Common myeloid progenitor, CD34-positive (primary cell): ENCODE measurements around the gene TNNC2.

Experiments used
- CTCF ChIA-PET: fragments of 350-600 bp; sonication (Branson Sonifier 250); formaldehyde crosslinking; loops from one replicate; lab custom pipeline; 2021; ENCODE audit warnings: antibody characterized with exemption; lab: Charles Lee
- POLR2A ChIA-PET: fragments of 350-600 bp; sonication (Branson Sonifier 250); formaldehyde crosslinking; loops from one replicate; lab custom pipeline; 2021; ENCODE audit warnings: antibody characterized with exemption; lab: Charles Lee
- DNase-seq, 3 donors: peaks; one replicate each; pipeline versions ENCODE4 v3.0.0 to v3.0.0-alpha.2; 2013
- H3K27ac ChIP-seq, 2 experiments: 1 replicate in 1 of 2; 2 replicates in 1 of 2; pipeline ENCODE4 v1.7.0; 2013; ENCODE audit warnings: inconsistent platforms in 2 of 2, low read length in 2 of 2, mild to moderate bottlenecking in 2 of 2, low read depth in 1 of 2, moderate library complexity in 1 of 2; ENCODE audit not compliant: severe bottlenecking in 2 of 2, insufficient read depth in 1 of 2, poor library complexity in 1 of 2
- H3K27me3 ChIP-seq, 5 experiments: replicated peaks in 2 of 5; 1 replicate in 3 of 5; 2 replicates in 2 of 5; pipeline versions ENCODE4 v1.6.1 to v1.7.0; 2013; ENCODE audit warnings: low read length in 4 of 5, mild to moderate bottlenecking in 2 of 5, moderate library complexity in 2 of 5, inconsistent platforms in 1 of 5; ENCODE audit not compliant: insufficient read depth in 5 of 5, control insufficient read depth in 4 of 5
- H3K36me3 ChIP-seq, 4 experiments: 1 replicate in 2 of 4; 2 replicates in 2 of 4; pipeline versions ENCODE4 v1.6.1 to v1.7.0; 2013; ENCODE audit warnings: low read length in 3 of 4, control low read depth in 1 of 4, mild to moderate bottlenecking in 1 of 4; ENCODE audit not compliant: control insufficient read depth in 4 of 4, insufficient read depth in 4 of 4
- H3K4me1 ChIP-seq, 4 experiments: 1 replicate in 3 of 4; 2 replicates in 1 of 4; pipeline versions ENCODE4 v1.6.1 to v1.7.1; 2013; ENCODE audit warnings: low read length in 3 of 4, mild to moderate bottlenecking in 3 of 4, control low read depth in 1 of 4, inconsistent platforms in 1 of 4, moderate library complexity in 1 of 4; ENCODE audit not compliant: control insufficient read depth in 4 of 4, insufficient read depth in 4 of 4; ENCODE audit errors: control extremely low read depth in 1 of 4
- H3K4me3 ChIP-seq, 7 experiments: 1 replicate in 4 of 7; 2 replicates in 3 of 7; pipeline versions ENCODE4 v1.5.1 to v1.7.0; 2013; ENCODE audit warnings: mild to moderate bottlenecking in 7 of 7, low read length in 6 of 7, moderate library complexity in 6 of 7, inconsistent platforms in 2 of 7, low read depth in 2 of 7, control low read depth in 1 of 7; ENCODE audit not compliant: insufficient read depth in 4 of 7, control insufficient read depth in 1 of 7; ENCODE audit errors: extremely low read depth in 1 of 7
- H3K9me3 ChIP-seq, 5 experiments: 1 replicate in 4 of 5; 2 replicates in 1 of 5; pipeline versions ENCODE4 v1.6.1 to v1.7.1; 2013; ENCODE audit warnings: low read length in 4 of 5, mild to moderate bottlenecking in 2 of 5, inconsistent platforms in 1 of 5, low read depth in 1 of 5, moderate library complexity in 1 of 5; ENCODE audit not compliant: control insufficient read depth in 4 of 5, insufficient read depth in 2 of 5; ENCODE audit errors: control extremely low read depth in 1 of 5
- WGBS: methylation state at CpG from one replicate; pipeline ENCODE4 v1.1.5; 2013; ENCODE audit not compliant: insufficient coverage; 5-methylcytosine and 5-hydroxymethylcytosine counted together

Gene TNNC2

GRCh38 chr20:45792317-45793118 is 34.6 kb downstream of the TNNC2 start:
- Histone ChIP-seq H3K27me3 (no peaks in the 10 kb centered on the region), H3K9me3 (no peaks in the 10 kb centered on the region), H3K36me3 (peaks cover 18 to 32% (median 27%) of the 10 kb centered on the region in 4 experiments), H3K4me1 (peaks cover 0 to 13% (median 12%) of the 10 kb centered on the region in 4 experiments), H3K27ac (peak overlapping the region; percentile 93 to 97), H3K4me3 (peak overlapping the region; percentile 60 to 96 (median 91))
- POLR2A ChIA-PET: interaction anchor here (0.7 to 1.1 kb wide), 2 partner anchors 9 to 21 kb away, joined by 3 read pairs; no protein-coding TSS in a partner anchor
- CTCF ChIA-PET: interaction anchor here (1.2 kb wide), 1 partner anchor 9 kb away, joined by 3 read pairs; no protein-coding TSS in a partner anchor
- WGBS: 2% methylated on average over 7 of the region's 19 CpGs
- peak in 2 of 3 donors; percentile 46 to 60 for DNase-seq

- CTCF ChIA-PET: interaction anchor here (0.9 to 1.7 kb wide), 2 partner anchors 10 kb away, joined by 3 to 5 read pairs; no protein-coding TSS in a partner anchor
- Histone ChIP-seq H3K9me3 (no peaks in the 10 kb centered on the region), H3K4me3 (no peak overlapping the region), H3K36me3 (no peaks in the 10 kb centered on the region), H3K27me3 (no peaks in the 10 kb centered on the region), H3K4me1 (peaks cover 0 to 17% (median 12%) of the 10 kb centered on the region in 4 experiments), H3K27ac (no peak overlapping the region)
- 100% methylated on average over 1 of the region's 3 CpGs for WGBS
- POLR2A ChIA-PET: no interaction called here
- no peak for DNase-seq
Measured at GRCh38 chr20:45788351-45788750, 38.8 kb downstream of the TNNC2 start.

GRCh38 chr20:45783656-45784294 is 43.3 kb downstream of the TNNC2 start:
- Histone ChIP-seq H3K27ac (no peak overlapping the region), H3K9me3 (no peaks in the 10 kb centered on the region), H3K4me3 (no peak overlapping the region), H3K4me1 (peaks cover 0 to 14% (median 4%) of the 10 kb centered on the region in 4 experiments), H3K27me3 (peaks cover 0 to 3% (median 0%) of the 10 kb centered on the region in 5 experiments), H3K36me3 (no peaks in the 10 kb centered on the region)
- no peak for DNase-seq
- ChIA-PET CTCF (interaction anchor here (0.7 to 1.0 kb wide), 3 partner anchors 12 to 420 kb away, joined by 3 read pairs; partner anchors contain the start of gene SYS1), POLR2A (no interaction called here)
- 90% methylated on average over 6 of the region's 6 CpGs for WGBS

- WGBS: 79% methylated on average over 2 of the region's 4 CpGs
- Histone ChIP-seq H3K9me3 (no peaks in the 10 kb centered on the region), H3K4me3 (no peak overlapping the region), H3K27ac (no peak overlapping the region), H3K4me1 (peaks cover 0 to 20% (median 7%) of the 10 kb centered on the region in 4 experiments), H3K36me3 (no peaks in the 10 kb centered on the region), H3K27me3 (peaks cover 0 to 3% (median 0%) of the 10 kb centered on the region in 5 experiments)
- peak in 1 of 3 donors; percentile 11 for DNase-seq
- CTCF ChIA-PET: interaction anchor here (0.8 kb wide), 1 partner anchor 16 kb away, joined by 3 read pairs; no protein-coding TSS in a partner anchor
- POLR2A ChIA-PET: no interaction called here
Measured at GRCh38 chr20:45782890-45783289, 44.2 kb downstream of the TNNC2 start.

DNA sequence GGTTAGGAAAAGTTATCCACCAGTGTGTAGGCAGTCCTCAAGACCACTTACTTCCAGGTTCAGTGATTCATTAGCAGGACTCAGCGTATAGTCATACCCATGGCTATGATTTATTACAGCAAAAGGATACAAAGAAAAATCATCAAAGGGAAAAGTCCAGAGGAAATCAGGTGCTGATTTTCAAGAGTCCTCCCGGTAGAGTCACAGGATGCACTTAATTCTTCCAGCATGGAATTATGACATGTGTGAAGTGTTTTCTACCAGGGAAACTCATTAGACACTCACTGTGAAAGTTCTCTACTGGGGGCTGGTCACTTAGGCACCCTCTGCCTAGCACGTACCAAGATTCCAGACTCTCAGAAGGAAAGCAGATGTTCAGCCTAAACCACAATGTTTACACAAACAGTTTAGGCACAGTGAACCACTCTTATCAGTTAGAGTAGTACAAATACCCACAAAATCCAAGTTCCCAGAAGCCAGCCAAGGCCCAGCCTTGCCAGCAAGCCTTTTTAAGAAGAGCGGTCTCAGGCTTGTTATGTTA is 45.7 kb downstream of the TNNC2 start:
- ChIA-PET CTCF (interaction anchor here (1.4 kb wide), 1 partner anchor 17 kb away, joined by 4 read pairs; no protein-coding TSS in a partner anchor), POLR2A (interaction anchor here (0.6 kb wide), 1 partner anchor 1721 kb away, joined by 5 read pairs; the partner anchor contains the start of gene NCOA3)
- Histone ChIP-seq H3K36me3 (no peaks in the 10 kb centered on the region), H3K27me3 (peaks cover 0 to 3% (median 0%) of the 10 kb centered on the region in 5 experiments), H3K4me1 (peaks cover 0 to 20% (median 7%) of the 10 kb centered on the region in 4 experiments), H3K9me3 (no peaks in the 10 kb centered on the region), H3K4me3 (no peak overlapping the region), H3K27ac (no peak overlapping the region)
- WGBS: 97% methylated on average over 3 of the region's 4 CpGs
- DNase-seq: no peak

- Histone ChIP-seq H3K27me3 (peaks cover 0 to 3% (median 0%) of the 10 kb centered on the region in 5 experiments), H3K36me3 (no peaks in the 10 kb centered on the region), H3K27ac (no peak overlapping the region), H3K4me1 (peaks cover 0 to 20% (median 7%) of the 10 kb centered on the region in 4 experiments), H3K9me3 (no peaks in the 10 kb centered on the region), H3K4me3 (no peak overlapping the region)
- no peak for DNase-seq
- WGBS: 100% methylated on average over 3 of the region's 4 CpGs
- POLR2A ChIA-PET: no interaction called here
- CTCF ChIA-PET: interaction anchor here (0.6 to 2.3 kb wide), 3 partner anchors 9 to 188 kb away, joined by 3 to 13 read pairs (median 4); no protein-coding TSS in a partner anchor
Measured at GRCh38 chr20:45780159-45780558, 47.0 kb downstream of the TNNC2 start.
